ENCODE measurements around the gene CCM2.
"Not testable (repeated sequence)": the region's sequence is repeated elsewhere in the genome, so short reads cannot be mapped to it uniquely, and the experiment has no call there.

Gene CCM2

DNA sequence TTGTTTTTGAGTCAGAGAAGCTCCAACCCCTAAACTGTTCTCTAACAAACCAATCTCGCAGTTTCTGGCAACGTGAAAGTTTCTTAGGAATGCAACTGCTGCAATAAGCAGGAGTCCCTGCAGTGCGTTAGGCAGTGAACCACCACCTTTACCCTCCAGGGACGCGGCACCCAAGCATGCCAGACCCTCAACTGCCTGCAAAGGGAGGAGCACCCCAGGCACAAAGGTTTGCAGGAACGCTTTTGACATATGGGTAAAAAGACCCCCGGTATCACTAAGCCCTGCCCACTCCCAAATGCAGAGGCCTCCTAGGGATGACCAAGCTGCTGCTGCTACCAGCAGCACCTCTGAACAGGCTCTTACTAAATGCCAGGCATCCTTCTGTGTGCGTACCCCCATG lies 106.8 kb downstream of the CCM2 start:
- no peak for DNase-seq

DNA sequence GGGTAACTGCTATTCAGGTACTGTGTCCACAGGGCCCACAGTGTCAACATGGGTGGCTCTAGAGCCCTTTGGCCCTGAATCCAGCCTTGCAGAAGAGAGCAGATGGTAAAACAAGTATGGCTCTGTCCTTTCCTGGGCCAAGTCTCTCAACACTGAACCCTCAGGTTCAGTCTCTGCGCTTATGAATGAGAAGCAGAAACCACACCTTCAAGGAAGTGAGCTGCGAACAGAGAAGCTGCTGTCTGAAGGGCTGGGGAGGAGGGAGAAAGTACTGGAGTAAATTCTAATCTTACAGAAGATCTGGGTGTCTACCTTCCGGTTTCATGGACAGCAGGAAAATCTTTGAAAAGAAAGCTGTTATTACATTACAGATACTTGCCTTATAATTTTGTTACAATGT lies 107.4 kb downstream of the CCM2 start:
- DNase-seq = no peak

DNA sequence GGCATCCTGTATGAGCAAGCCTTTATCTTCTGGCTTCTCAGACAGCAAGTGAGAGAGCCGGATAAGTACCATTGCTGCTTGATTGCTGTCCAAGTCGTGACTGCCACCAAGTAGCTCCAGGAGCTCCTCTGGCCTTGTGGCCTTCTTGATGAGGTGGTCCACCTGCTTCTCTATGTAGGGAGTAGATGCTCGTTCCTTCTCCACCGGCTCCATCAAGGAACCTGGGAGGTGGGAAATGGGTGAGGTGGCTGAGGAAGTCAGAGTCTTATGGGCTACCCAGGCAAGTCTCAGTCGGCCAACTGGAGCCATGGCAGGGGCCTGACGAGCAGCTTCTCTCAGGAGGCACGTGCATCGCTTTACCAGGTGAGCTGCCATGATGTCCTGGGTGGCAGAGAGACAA lies 108.9 kb downstream of the CCM2 start:
- DNase-seq = no peak

DNA sequence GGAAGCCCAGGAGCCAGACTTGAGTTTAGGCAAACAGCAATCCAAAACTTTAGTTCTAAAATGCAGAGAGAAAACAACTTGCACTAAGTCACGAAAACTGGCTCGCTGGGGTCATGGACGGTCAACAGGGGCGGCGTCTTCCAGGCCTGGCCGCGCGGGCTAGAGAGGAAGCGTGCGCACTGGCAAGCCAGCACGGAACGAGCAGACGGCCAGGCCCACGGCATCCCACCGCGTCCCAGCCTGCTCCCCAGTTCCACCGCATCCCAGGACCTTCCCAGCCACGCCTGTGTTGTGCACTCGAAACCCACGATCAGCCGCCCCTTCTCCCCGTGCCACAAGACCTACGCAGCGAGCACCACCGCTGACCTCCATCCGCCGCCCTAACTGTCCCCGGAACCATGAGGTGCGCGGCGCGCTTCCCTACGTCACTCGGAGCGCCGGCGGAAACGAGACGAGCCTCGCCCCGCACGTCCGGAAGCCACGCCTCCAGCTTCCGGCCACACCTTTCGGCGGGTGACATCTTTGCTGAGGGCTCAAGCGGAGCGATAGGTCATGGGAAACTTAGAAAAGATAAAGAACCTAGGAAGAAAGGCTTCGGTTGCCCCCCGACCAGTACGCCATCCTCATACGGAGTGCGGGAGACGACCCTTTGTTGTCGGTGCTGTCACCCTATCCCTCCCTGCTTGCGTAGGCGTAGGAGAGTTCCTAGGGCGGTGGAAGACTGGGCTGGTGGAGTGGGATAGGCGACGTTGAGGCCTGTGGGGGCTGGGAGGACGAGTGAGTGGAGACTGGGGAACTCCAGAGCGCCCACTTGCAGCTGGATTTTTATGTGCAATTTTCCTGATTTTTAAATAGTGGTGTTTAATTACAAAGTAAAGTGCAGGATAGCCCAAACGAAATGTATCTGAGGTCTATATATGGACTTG lies 111.6 kb downstream of the CCM2 start, which contains the start of gene TBRG4:
TSS of gene TBRG4 (minus strand) at position 400 of the 926 bp plus-strand sequence. CDS start 2,460 bp downstream, outside the sequence.
- DNase-seq = peak; percentile 96 to 97

DNA sequence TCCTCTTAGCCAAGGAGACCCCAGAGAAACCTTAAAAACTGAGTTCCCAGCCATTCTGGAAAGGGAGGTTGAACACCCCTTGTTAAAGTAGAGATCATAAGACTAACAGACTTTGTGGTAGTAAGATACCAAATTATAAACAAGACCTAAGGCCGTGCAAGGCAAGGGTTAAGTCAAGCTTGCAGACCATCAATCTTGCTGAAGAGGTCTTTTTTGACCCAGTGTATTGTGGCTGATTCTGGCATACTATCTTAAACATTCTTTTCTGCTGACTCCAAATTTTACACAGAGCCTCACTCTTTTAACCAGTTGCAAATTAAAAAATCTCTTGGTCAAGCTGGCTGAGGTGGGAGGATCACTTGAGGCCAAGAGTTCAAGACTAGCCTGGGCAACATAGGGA lies 112.6 kb downstream of the CCM2 start:
- DNase-seq = no peak

DNA sequence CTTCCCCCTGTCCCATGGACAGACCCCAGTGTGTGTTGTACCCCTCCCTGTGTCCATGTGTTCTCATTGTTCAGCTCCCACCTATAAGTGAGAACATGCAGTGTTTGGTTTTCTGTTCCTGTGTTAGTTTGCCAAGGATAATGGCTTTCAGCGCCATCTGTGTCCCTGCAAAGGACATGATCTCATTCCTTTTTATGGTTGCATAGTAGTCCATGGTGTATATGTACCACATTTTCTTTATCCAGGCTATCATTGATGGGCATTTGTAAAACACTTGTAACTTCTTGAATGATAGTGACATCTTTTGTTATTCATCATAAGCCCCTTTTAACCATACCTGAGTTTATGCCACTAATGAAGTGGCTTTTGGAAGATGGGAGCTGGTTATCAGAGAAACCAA lies 114.3 kb downstream of the CCM2 start:
- not testable (repeated sequence) for DNase-seq

DNA sequence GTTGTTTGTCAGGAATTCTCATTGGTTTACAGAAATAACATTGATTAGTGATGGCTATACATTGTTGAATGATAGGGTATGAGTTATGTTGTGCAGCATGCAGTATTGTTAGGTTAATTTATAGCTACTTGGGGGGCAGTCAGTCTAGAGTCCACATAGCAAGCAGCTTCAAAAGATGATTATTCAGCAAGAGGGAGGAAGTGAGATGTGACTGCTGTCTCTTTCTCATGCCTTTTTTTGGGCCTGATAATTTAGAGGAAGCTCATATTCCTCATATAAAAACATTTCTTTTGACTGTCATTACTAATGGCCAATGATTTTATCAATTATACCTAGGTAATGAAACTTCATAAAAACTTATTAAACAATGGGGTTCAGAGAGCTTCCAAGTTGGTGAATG lies 114.9 kb downstream of the CCM2 start:
- no peak for DNase-seq

DNA sequence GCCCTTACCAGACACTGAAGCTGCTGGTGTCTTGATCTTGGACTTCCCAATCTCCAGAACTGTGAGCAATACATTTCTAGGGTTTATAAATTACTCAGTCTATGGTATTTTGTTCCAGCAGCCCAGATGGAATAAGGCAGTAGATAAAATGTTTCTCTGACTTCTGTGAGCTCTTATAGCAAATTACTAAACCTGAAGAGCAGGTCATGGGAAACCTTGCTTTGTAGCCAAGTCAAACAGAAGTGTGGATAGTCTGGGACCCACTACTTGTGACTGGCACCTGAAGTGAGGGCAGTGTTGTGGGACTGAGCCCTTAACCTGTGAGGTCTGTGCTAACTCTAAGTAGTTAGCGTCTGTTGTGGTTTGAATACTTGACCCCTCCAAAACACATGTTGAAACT lies 116.0 kb downstream of the CCM2 start:
- DNase-seq = no peak

DNA sequence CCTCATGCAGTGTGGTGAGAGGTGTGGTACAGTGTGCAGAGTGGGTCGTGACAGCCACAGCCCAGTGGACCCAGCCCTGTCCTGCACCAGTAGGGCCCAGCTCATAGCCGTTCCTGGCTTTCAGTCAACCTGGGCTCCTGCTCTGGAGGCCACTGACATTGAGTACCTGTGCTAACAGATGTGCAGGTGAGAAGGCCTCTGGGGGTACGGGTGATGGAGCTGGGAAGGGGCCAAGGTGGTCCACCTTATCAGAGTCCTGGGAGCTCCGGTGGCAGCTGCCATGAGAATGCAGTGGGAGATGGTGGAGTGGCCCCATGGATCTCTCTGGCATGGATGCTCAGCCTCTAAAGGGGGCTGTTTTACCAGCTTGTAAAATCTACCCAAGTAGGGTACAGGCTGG lies 117.6 kb downstream of the CCM2 start:
- no peak for DNase-seq

DNA sequence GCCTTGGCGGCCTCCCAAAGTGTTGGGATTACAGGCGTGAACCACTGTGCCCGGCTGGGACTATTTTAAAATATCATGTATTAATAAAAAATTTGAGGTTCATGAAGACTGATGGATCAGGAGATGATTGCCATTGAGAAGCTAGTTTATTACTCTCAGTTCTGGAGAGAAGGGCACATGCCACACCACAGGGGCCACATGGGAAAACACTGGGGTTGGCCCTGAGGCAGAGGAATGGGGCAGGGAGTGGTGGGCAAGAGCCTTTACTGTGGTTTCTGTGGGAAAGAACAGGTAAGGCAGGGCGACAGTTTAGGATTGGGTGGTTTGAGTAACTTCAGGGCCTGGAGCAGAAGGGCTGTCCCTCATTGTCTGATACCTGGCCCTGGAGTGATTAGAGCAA lies 118.3 kb downstream of the CCM2 start:
- no peak for DNase-seq

DNA sequence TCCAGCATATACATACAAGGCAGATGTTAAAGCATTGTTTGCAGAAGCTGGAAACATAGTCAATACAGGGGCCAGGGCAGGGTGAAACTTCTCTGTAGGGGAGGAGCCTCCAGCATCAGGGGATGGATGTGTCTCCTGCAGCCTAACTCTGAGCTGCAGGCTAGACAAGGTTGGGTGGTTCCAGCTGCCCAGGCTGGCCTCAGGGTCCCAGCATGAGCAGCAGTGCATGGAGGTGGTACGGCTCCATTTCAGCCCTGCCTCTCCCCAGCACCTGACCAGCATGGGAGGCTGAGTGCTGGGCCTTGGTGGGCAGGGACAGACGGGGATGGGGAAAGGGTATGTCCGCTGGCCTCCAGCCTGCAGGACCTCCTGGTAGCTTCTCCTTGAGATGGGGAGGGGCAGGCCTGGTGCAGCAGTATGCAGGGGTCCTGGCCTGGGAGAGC lies 118.9 kb downstream of the CCM2 start:
- no peak for DNase-seq

DNA sequence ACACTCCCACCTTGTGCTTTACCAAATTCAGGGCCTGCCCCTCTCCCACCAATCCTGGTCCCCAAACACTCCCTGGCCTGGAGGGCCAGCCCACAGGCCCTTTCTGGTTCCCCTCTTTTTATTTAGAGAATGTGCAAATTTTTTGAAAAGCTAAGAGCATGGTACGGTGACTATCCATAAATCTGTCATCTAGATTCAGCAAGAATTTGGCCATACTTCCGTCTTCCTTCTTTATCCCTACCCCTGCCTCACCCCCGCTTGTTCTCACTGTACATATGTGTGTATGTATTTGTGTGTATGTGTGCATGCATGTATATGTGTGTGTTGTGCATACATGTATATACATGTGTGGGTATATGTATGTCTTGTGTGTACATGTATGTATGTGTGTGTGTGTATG lies 119.5 kb downstream of the CCM2 start:
- DNase-seq = no peak

DNA sequence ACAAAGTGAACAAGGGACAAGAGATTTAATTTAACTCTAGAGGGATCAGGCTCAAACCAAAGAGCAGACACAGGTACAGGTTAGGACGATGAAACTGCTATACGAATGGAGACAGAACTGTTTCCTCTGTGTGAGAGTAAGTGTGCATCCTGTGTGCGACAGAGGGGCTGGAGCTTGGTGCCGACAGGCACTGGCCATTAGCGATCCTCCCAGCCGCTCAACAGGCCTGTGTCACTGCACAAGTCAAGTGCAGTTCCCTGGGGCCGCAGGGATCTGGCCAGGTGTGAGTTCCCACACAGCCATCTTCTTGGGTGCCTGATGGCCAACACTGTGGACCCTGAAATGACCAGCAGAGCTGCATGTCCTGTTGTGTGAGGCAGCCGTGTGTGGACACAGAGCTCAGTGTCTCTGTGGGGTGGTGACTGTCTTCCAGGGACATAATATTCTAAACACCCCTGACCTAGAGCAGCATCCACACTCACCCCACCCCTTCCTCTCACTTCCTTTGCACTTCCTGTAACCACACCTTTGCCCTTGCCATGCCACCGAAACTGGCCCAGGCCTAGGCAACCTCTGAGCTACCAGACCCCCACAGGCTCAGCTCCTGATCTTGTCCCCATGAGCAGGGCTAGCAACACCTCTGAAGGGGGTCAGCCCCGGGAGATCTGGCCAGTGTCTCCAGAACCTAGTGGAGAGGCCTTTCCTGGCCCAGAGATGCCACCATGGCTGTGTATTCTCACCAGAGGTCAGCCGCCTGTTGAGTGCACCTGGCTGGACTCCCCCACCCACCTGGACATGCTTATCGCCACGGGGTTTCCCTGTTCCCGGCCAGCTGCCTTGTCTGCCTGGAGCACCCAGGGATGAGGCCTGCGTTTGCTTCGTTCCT lies 123.2 kb downstream of the CCM2 start:
- no peak for DNase-seq

DNA sequence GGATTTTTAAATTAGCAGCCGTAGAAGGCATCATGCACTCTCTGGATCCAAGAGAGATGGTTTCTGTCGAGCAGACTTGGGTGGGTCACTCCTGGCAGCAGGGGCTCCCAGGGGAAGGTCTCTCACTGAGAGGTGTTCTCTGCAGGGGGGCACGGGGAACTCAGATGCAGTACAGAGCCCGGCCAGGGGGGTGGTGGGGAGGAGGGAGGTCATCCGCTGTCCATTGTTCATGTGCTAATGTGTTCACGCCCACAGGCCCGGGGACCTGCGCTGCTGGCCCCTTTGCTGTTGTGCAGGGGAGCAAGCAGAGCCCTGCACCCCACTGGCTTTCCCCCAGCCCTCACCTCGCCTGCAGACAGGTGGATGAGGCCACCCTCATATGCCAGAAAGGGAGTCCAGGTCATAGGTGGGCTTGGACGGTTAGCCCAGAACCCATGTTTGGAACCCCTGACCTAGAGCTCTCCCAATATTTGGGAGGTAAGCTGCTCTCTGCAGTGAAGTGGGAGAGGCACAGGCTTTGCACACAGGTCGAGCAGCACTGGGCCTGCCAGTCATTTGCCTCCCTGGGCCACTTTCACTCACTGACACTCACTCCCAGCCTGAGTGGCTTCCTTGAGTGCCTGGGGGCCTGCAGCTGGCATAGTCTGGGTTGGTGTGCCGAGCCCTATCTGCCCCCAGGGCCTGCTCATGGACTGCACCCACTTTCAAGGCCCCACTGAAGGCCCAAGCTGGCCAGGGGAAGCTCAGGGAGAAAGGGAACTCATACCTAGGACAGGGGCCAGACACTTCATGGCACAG lies 124.1 kb downstream of the CCM2 start:
- no peak for DNase-seq

DNA sequence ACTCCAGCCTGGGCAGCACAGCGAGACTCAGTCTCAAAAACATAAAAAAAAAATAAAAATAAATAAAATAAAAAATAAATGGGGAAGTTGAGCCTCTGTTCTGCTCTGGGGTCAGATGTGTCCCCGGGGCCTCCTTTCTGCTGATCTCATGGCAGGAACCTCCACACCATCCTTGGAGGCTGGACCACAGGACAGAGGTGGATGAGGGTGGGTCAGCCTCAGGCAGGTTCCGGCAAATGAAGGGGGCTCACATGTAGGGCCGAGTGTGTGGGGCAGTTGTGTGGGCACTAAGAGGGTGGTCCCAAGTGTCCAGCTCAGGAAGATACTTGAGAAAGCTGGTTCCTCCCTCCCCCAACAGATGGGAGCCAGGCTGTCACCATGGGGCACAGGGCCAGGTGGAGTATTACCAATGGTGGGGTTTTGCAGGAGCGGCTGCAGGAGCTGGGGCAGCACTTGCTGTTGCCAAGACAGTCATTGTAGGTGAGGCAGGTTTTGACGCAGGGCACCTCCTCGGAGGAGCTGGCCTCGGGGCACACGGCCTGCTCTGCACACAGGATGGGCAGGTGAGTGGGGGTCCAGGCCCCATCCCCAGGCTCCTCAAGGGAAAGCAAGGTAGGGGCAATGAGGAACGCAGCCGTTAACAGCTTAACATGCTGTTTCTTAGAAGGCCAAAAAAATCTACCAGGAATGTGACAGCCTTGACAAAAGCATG lies 125.3 kb downstream of the CCM2 start:
- DNase-seq = no peak

All from NCI-H2081 (cell line).